ENCODE results near the gene CACNA1B.

The CACNA1B gene

DNA sequence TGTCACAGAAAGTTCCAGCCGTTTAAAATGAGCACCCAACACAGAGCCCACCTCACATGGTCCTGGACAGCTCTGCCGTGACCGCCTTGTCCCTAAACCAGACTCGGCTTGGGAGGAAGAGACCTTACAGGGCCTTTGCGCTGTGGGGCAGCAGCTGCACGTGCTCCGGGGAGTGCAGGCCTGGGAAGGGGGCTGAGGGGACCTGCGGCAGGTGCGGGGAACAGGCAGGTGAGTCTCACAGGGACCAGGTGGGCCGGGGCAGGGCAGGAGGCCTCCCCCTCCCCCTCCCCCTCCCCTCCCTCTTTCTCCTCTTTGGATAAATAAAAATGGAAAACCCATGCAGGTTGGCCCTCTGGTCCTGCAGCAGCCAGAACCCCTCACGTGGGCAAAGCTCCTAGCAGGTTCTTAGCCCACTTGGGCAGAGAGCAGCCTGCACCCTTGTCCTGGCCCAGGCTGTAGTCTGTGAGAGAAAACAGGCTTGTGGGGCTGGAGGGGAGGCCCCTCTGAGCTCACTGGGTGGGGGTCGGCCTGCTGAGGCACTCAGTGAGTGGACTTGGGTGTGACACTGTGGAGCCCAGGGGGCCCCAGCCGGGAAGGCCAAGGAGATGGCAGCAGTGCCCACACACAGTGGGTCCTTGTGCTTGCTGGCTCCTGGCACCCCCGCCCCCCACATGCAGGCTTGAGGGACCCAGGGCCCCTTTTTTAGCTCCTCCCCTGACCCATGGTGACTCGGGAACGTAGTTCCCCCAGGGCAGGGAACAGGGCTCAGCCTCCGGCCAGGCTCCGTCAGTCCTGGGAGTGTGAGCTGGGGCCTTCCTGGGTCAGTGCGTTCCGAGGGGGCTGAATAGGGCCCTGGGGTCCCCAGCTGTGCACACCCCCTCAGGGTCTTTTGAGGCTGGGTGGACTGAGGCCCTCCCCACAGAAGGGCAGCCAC lies 40.0 kb upstream of the CACNA1B start:
- no peak overlapping the region for H3K27ac Mint-ChIP-seq
- no peaks in the 10 kb centered on the region for H3K27me3 Mint-ChIP-seq
- H3K4me3 Mint-ChIP-seq: no peak overlapping the region
- ATAC-seq (replicated peaks): no peak
- peaks cover 7% of the 10 kb centered on the region for H3K36me3 Mint-ChIP-seq (ENCODE audit: insufficient read depth)
- no peak for DNase-seq
- H3K9me3 Mint-ChIP-seq: no peaks in the 10 kb centered on the region
- H3K4me1 Mint-ChIP-seq (ENCODE audit: low read depth in 2 of 2): no peaks in the 10 kb centered on the region

DNA sequence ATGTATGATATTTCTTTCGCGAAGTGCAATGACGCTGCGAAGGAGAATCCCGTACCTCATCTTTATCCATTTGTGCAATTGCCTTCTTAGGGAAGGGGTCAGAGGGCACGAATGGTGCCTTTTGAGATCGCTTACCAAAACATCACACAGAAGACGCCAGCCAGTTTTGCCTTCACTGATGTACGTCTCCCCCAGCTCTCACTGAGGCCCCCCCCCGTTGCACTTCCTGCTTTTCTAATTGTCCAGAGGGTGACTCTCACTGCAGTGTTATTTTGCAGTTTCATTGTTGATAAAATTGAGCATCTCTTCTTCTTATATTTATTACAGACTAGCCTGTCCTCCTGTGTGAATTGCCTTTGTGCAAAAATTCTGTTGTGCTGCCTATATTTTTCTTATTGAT lies 39.0 kb upstream of the CACNA1B start:
- H3K27ac Mint-ChIP-seq: no peak overlapping the region
- H3K9me3 Mint-ChIP-seq: no peaks in the 10 kb centered on the region
- H3K36me3 Mint-ChIP-seq (ENCODE audit: insufficient read depth): peaks cover 7% of the 10 kb centered on the region
- H3K4me1 Mint-ChIP-seq (ENCODE audit: low read depth in 2 of 2): no peaks in the 10 kb centered on the region
- DNase-seq (no peak), ATAC-seq (replicated peaks) (no peak)
- H3K4me3 Mint-ChIP-seq: no peak overlapping the region
- no peaks in the 10 kb centered on the region for H3K27me3 Mint-ChIP-seq

DNA sequence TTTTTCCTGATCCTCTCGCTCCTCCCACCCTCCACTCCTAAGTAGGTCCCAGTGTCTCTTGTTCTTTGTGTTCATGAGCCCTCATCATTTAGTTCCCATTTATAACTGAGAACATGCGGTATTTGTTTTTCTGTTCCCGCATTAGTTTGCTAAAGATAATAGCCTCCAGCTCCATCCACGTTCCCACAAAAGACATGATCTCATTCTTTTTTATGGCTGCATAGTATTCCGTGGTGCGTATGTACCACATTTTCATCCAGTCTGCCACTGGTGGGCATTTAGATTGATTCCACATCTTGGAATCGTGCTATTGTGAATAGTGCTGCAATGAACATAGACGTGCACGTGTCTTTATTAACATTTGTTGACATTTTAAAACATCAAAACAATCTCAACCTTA lies 34.2 kb upstream of the CACNA1B start:
- H3K27me3 Mint-ChIP-seq: no peaks in the 10 kb centered on the region
- ATAC-seq (replicated peaks): no peak
- no peaks in the 10 kb centered on the region for H3K9me3 Mint-ChIP-seq
- H3K4me1 Mint-ChIP-seq (ENCODE audit: low read depth in 2 of 2): no peaks in the 10 kb centered on the region
- H3K27ac Mint-ChIP-seq: no peak overlapping the region
- no peak for DNase-seq
- no peaks in the 10 kb centered on the region for H3K36me3 Mint-ChIP-seq (ENCODE audit: insufficient read depth)
- no peak overlapping the region for H3K4me3 Mint-ChIP-seq

DNA sequence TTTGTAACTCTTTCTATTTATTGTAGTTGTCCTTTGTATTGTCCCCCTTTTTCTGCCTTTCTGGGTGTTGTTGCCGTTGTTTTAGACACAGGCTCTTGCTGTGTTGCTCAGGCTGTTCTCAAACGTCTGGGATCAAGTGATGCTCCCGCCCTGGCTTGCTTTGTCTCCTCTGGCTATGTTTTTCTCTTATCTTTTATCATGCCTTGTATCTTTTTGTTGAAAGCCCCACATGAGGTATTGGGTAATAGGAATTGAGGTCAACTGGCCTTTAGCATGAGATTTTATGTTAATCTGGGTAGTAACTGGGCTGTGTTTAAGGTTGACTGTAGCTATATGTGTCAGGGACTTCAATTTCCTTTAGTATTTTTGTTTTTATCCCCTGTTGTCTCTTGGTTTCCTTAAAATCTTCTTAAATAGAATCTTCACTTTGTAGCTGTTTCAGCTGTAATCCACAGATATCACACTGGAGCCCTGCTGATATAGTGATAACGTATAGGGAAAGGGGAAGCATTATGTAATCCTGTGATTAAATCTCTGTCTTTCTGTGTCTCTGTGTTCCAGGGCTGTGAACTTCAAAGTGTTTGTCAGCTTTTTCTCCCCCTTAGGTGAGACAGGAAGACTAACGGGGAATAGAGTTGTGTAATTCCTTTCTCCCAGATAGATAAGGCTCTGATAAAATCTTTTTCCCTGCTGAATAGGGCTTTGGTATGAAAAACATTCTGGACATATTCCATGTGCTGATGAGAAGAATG lies 25.9 kb upstream of the CACNA1B start:
- Mint-ChIP-seq H3K27ac (no peak overlapping the region), H3K36me3 (ENCODE audit: insufficient read depth) (no peaks in the 10 kb centered on the region), H3K27me3 (peaks cover 0 to 6% of the 10 kb centered on the region in 2 donors), H3K4me3 (no peak overlapping the region), H3K9me3 (peaks cover 8 to 20% of the 10 kb centered on the region in 2 donors), H3K4me1 (ENCODE audit: low read depth in 2 of 2) (peaks cover 0 to 2% of the 10 kb centered on the region in 2 donors)
- ATAC-seq (replicated peaks): no peak
- DNase-seq: no peak

DNA sequence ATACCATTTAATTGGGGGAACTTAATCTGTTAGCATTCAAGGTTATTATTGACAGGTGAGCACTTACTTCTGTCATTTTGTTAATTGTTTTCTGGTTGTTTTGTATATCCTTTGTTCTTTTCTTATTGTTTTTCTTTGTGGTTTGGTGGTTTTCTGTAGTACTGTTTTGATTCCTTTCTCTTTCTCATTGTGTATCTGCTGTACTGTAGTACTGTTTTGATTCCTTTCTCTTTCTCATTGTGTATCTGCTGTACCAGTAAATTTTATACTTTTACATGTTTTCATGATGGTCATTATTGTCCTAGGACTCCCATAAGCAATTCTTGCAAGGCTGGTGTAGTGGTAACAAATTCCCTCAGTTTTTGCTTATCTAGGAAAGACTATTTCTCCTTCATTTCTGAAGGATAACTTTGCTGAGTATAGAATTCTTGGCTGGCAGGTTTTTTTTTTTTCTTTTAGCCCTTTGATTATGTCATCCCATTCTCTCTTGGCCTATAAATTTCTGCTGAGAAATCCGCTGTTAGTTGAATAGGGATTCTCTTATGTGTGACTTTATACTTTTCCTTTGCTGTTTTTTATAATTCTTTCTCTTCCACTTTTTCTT lies 24.1 kb upstream of the CACNA1B start:
- H3K27ac Mint-ChIP-seq: no peak overlapping the region

DNA sequence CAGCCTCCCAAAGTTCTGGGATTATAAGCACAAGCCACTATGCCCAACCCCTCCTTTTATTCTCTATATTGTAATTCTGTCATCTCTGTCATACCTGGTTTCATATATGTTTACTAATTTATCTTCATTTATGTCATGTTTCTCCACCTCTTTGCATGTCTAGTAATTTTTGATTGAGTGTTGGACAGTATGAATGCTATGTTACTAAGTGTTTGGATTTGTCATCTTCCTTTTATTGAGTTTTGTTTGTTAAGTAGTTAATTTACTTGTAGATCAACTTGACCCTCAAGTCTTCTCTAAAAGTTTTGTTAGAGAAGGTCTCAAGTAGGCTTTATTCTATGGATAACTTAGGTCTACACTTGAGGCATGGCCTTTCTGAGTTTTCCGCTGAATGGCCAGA lies 17.2 kb upstream of the CACNA1B start:
- no peak overlapping the region for H3K27ac Mint-ChIP-seq
- DNase-seq: no peak

More for the DNA sequence above, 24.1 kb upstream of the CACNA1B start:
- DNase-seq (no peak), ATAC-seq (replicated peaks) (no peak)
- H3K4me3 Mint-ChIP-seq: no peak overlapping the region
- peaks cover 0 to 6% of the 10 kb centered on the region in 2 donors for H3K27me3 Mint-ChIP-seq
- H3K36me3 Mint-ChIP-seq (ENCODE audit: insufficient read depth): peaks cover 1% of the 10 kb centered on the region
- H3K4me1 Mint-ChIP-seq (ENCODE audit: low read depth in 2 of 2): peaks cover 0 to 2% of the 10 kb centered on the region in 2 donors
- peaks cover 8 to 20% of the 10 kb centered on the region in 2 donors for H3K9me3 Mint-ChIP-seq

DNA sequence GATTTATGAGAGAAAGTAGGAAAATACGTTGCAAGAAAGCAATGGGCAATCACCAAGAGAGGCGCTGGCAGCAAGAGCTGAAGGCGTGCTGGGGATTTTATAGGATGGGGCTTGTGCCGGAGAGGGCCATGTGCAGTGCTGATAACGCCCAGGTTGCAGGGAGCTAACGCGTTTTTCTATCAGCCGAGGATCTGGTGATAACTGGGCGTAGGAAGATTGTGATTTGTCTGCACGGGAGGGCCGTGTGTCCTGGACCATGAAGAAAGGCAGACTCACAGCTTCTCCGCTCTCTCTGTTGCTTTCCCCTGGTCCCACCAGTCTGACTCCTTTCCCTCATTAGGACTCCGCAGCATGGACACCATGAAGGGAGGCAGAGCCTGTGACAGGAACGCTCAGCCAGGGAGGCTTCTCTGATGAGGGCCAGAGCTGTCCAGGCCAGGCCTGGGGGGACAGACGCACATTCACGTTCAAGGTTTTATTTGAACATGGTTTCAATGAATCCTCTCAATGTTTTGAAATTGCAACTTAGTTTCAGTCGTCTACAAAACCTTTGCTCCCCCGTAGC lies 11.9 kb upstream of the CACNA1B start:
- ATAC-seq (replicated peaks): no peak
- Mint-ChIP-seq H3K36me3 (ENCODE audit: insufficient read depth) (peaks cover 3% of the 10 kb centered on the region), H3K27me3 (peaks cover 51 to 66% of the 10 kb centered on the region in 2 donors), H3K9me3 (peaks cover 0 to 3% of the 10 kb centered on the region in 2 donors), H3K4me3 (no peak overlapping the region), H3K27ac (no peak overlapping the region), H3K4me1 (ENCODE audit: low read depth in 2 of 2) (no peaks in the 10 kb centered on the region)
- DNase-seq: no peak

More for the DNA sequence above, 17.2 kb upstream of the CACNA1B start:
- Mint-ChIP-seq H3K4me1 (ENCODE audit: low read depth in 2 of 2) (no peaks in the 10 kb centered on the region), H3K4me3 (no peak overlapping the region), H3K27me3 (peaks cover 15 to 39% of the 10 kb centered on the region in 2 donors), H3K9me3 (peaks cover 0 to 8% of the 10 kb centered on the region in 2 donors), H3K36me3 (ENCODE audit: insufficient read depth) (peaks cover 3% of the 10 kb centered on the region)
- no peak for ATAC-seq (replicated peaks)

DNA sequence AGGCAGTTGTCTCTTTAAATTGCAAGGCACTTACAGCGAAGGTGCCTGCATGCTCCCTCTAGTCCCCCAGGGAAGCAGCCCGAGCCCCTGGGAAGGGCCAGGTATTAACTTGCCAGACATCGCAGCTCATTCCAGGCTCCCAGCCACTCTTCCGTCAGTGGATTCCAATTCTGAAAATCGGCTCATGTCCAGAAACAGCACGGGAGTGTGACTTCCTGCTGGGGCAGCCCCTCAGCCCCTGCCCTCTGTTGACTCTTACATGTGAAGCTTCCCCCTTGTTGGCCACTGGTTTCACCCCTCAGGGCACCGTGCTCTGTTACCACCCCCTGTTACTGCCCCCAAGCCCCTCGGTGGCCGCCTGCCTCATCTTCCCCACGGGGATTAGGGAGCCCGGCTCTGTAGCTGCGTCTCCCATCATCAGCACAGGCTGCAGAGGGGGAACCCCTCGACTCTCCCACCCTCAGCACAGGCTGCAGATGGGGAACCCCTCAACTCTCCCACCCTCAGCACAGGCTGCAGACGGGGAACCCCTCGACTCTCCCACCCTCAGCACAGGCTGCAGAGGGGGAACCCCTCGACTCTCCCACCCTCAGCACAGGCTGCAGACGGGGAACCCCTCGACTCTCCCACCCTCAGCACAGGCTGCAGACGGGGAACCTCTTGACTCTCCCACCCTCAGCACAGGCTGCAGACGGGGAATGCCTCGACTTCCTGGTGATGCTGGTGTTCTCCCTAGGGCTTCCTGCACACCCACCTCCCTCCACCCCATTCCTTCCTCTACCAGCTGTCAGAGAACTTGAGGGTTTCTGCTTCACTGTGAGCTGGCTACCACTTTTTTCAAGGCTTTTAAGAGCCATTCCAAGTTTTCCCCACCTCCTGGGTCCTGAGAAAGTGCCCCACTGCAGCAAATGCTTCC lies 11.1 kb upstream of the CACNA1B start:
- no peak for ATAC-seq (replicated peaks)
- Mint-ChIP-seq H3K4me1 (ENCODE audit: low read depth in 2 of 2) (no peaks in the 10 kb centered on the region), H3K27ac (no peak overlapping the region), H3K4me3 (no peak overlapping the region), H3K9me3 (peaks cover 0 to 3% of the 10 kb centered on the region in 2 donors), H3K36me3 (ENCODE audit: insufficient read depth) (peaks cover 3% of the 10 kb centered on the region), H3K27me3 (peaks cover 56 to 62% of the 10 kb centered on the region in 2 donors)
- DNase-seq: no peak

DNA sequence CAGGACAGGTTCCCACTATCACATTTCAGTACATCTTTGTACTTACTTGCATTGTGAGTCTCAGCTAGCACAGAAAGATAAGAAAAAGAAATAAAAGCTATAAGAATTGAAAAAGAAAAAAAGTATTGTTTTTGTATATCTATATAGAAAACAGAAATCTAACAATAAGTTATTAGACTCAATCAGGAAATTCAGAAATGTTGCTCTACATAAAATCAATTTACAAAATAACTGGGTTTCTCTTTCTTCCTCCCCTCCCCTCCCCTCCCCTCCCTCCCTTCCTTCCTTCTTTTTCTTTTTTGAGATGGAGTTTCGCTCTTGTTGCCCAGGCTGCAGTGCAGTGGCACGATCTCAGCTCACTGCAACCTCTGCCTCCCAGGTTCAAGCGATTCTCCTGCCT lies 7.2 kb upstream of the CACNA1B start:
- H3K27me3 Mint-ChIP-seq: peaks cover 59 to 80% of the 10 kb centered on the region in 2 donors
- DNase-seq (no peak), ATAC-seq (replicated peaks) (no peak)
- H3K9me3 Mint-ChIP-seq: no peaks in the 10 kb centered on the region
- H3K4me1 Mint-ChIP-seq (ENCODE audit: low read depth in 2 of 2): no peaks in the 10 kb centered on the region
- H3K36me3 Mint-ChIP-seq (ENCODE audit: insufficient read depth): peaks cover 3% of the 10 kb centered on the region
- H3K27ac Mint-ChIP-seq: no peak overlapping the region
- H3K4me3 Mint-ChIP-seq: no peak overlapping the region

DNA sequence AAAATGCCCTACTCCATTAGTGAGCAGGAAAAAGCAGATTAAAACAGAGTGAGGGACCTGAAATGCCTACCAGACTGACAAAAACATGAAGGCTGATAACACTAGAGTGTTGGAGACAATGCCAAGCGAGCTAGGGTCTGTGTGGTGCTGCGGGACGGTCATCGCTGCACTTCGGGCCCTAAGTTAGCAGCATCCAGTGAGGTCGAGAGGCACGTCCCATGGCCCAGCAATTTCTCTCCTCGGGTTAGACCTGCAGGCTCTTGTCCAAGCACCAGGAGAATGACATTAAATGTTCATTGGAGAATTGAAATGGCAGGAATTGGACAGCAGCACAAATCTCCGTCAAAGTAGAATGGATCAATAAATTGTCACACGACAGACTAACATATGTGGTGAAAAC lies 5.3 kb upstream of the CACNA1B start:
- Mint-ChIP-seq H3K36me3 (ENCODE audit: insufficient read depth) (no peaks in the 10 kb centered on the region), H3K27me3 (peaks cover 53 to 76% of the 10 kb centered on the region in 2 donors), H3K9me3 (no peaks in the 10 kb centered on the region), H3K4me3 (no peak overlapping the region), H3K27ac (no peak overlapping the region), H3K4me1 (ENCODE audit: low read depth in 2 of 2) (no peaks in the 10 kb centered on the region)
- DNase-seq: no peak
- no peak for ATAC-seq (replicated peaks)

DNA sequence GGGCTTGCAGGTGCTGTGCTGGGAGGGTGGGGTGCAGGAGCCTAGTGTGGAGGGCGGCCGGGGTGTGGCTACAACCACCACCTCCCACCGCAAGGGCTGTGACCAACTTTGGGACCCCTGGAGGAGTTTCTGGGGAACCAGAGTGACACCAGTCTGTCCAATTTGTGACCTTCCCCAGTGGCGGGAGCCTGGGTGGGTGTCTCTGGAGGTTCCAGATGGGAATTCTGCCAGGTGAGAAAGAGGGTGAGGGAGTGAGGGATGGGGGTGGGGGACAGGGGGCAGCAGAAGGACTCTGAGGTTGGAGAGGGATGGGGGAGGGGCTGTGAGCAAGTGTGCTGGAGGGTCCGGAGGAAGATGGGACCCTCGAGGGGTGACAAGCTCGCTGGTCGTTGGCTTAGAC lies 4.2 kb upstream of the CACNA1B start:
- no peak for DNase-seq
- Mint-ChIP-seq H3K4me3 (no peak overlapping the region), H3K27me3 (peaks cover 42 to 65% of the 10 kb centered on the region in 2 donors), H3K9me3 (no peaks in the 10 kb centered on the region), H3K4me1 (ENCODE audit: low read depth in 2 of 2) (no peaks in the 10 kb centered on the region), H3K27ac (no peak overlapping the region), H3K36me3 (ENCODE audit: insufficient read depth) (no peaks in the 10 kb centered on the region)
- no peak for ATAC-seq (replicated peaks)

DNA sequence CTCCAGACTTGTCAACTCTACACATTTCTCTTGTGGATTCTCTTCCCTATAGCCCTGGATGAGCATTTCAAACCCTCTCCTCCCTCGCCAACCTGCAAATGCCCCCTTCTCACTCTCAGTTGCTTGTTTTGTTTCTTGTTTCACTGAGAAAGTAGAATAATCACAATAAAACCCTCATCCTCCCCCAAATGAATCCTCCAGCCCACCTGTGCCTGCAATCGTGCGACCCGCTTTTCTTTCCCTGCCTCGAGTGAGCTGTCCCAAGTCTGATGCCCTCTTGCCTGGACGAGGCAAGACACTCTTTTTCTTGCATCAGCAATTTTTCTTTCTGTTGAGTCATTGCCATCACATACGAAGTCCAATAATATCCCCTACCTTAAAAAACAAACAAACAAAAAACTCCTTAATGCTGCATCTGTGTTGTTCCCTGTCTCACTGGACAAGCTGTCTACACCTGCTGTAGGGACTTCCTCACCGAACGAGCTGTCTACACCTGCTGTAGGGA lies 3.7 kb upstream of the CACNA1B start:
- no peak for ATAC-seq (replicated peaks)
- Mint-ChIP-seq H3K36me3 (ENCODE audit: insufficient read depth) (no peaks in the 10 kb centered on the region), H3K27me3 (peaks cover 38 to 60% of the 10 kb centered on the region in 2 donors), H3K4me3 (no peak overlapping the region), H3K27ac (no peak overlapping the region), H3K4me1 (ENCODE audit: low read depth in 2 of 2) (no peaks in the 10 kb centered on the region), H3K9me3 (no peaks in the 10 kb centered on the region)
- no peak for DNase-seq
